Inflammatory macrophage treated with lipopolysaccharide for 4 hours (primary cell): ENCODE data around the gene NADK.
"Not testable (repeated sequence)": the region's sequence is repeated elsewhere in the genome, so short reads cannot be mapped to it uniquely, and the experiment has no call there.

ENCODE experiments used
- DNase-seq: peaks from one replicate; pipeline ENCODE4 v3.0.0-alpha.2; 2020

NADK gene

GRCh38 chr1:1763657-1764621, 14.3 kb downstream of the NADK start:
- DNase-seq = peak; percentile 90

DNA sequence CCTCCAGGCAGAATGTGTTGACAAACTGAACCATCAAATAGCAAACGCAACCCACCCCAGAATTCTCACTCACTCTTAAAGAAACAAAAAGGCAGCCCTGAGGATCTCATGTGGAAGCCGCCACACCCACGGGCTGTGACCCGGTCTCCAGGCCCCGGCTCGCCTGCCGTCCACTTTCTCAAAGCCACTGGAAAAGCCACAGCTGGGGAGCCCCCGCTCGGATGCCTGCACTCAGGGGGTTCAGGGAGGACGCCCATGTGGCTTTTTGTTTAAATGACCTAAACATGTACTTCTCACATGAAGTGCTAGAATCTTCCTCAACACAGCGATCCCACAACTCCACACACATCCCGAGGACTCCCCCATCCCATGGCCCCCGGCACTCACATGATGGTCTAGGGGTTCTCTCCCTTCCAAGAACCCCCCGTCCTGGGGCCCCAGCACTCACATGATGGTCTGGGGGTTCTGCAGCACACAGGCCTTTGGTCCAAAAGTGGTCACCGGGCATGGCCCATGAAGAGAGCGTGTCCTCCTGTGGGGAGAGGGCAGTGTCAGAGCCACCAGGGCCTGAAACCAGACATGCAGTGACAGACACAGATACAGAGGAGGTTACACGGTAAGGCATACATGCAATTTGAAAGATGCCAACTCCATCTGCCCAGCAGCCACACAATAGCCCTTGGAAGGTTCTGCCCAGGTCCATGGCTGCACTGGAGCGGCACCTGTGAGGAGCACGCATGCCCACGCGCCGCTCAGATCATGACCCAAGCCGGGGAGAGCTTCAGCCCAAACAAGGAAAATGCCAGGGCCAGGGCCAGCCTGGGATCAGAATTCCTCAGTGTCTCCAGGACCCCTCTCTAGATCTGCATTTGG, 16.5 kb downstream of the NADK start:
- no peak for DNase-seq

- no peak for DNase-seq
These were observed 17.6 kb downstream of the NADK start for GRCh38 chr1:1760715-1761114.

GRCh38 chr1:1760345-1760650, 18.0 kb downstream of the NADK start:
- DNase-seq = no peak

DNA sequence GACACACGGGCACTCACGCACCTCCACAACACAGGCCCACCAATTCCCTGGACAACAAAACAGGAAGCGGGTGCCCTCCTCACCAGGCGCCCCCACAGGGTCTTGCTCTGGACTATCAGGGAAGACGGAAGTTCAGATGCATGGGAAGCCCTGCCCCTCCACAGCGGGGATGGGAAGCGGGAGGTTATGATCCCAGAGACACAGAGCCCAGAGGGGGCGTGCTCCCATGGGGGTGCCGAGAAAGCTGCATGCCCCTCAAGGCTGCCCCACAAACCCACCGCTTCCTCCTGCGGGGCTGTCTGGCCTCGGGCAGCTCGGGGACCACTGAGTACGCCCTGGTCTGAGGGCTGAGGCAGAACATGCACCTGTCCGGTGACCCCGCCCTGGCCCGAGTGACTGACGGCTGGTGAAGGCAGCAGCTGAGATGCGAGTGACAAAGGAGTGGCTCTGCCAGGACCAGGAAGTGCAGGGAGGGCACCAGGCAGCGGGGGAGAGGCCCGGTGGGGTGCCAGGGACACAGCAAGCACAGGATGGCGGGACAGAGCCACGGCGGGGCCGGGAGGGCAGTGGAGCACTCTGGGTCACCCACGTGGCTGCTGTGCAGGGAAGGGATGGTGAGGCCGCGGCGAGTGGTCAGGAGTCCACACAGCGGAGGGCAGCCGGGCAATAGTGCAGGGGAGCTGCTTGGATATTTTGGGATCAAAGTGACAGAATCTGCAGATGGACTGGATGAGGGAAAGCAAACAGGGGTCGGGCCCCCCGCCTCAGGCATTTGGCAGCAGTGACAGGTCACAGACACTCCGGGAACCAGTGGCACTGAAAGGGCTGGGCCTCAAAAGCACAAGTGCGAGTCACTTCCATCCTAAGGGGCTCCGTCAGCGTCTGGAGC, 18.6 kb downstream of the NADK start:
- DNase-seq = no peak

- no peak for DNase-seq
These were observed 19.4 kb downstream of the NADK start for GRCh38 chr1:1758692-1759455.

- DNase-seq = no peak
These were observed 20.1 kb downstream of the NADK start for GRCh38 chr1:1758059-1758621.

GRCh38 chr1:1757422-1758058, 20.7 kb downstream of the NADK start:
- no peak for DNase-seq

DNA sequence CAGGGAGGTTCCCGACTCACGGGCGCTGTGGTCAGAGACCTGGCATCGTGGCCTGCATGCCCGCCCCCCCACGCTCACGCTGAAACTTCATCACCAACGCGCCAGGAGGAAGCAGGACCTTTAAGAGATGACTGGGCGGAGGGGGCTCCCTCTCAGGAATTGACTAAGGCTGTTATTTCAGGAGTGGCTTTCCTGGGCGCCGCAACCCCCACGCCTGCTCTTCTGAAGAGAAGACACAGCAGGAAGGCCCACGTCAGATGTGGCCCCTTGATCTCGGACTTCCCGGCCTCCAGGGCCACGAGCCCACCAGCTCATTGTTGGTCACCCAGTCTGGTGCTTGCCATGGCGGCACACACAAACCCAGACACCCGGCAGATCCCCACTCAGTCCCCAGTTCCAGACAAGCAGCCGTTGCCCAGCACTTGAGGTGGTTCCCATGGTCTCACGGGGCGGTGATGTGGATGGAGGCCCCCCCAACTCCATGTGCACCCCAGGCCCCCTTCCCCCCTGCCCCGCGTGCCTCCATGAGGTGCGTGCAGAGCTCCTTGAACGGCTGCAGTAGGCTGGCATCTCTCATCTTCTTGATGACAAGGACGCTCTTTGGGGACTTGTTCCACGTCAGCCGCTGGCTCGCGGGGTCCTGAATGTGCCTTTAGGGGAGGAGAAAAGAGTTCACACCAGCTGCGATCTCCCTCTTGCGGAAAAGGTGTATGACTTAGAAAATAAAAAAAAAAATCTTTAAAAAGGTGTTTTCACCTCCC, 21.4 kb downstream of the NADK start:
- no peak for DNase-seq

DNA sequence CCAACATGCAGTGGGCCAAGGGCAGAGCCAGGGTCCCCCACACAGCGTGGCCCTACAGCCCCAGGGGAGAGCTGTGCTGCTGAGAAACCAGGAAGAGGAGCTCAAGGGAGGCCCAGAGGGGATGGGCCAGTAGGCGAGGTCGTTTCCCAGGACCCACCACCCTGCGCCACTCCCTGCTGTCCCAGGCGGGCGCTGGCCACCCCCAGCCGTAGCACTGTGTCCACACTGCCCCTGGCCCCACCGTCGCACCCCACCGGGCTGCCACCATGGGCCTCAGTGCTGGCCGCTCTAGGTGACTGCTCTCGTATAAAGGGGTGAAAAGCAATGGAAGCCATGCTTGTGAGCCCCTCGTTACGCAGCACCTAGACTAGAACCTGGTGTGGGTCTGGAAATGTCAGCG, 22.4 kb downstream of the NADK start:
- no peak for DNase-seq

- DNase-seq = no peak
These were observed 22.8 kb downstream of the NADK start for GRCh38 chr1:1755426-1755825.

- DNase-seq = no peak
These were observed 24.0 kb downstream of the NADK start for GRCh38 chr1:1754051-1754815.

DNA sequence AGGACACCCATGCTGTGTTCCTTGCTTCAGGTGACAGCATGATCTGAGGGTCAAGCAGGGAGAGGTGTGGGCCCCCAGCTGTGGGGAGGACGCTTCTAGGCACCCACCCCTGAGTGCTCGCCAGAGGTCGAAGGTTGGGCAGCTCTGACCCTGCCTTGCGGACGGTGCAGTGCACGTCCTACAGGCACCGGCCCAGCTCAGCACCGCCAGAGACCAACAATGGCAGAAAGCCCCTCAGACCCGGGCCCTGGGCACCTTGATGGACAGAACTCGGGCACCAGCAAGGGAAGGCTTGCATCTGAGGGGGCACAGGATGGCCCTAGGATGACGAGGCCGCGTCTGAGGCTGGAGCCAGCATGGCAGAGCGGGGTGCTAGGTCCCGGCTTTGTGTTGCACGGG, 24.7 kb downstream of the NADK start:
- DNase-seq = no peak

DNA sequence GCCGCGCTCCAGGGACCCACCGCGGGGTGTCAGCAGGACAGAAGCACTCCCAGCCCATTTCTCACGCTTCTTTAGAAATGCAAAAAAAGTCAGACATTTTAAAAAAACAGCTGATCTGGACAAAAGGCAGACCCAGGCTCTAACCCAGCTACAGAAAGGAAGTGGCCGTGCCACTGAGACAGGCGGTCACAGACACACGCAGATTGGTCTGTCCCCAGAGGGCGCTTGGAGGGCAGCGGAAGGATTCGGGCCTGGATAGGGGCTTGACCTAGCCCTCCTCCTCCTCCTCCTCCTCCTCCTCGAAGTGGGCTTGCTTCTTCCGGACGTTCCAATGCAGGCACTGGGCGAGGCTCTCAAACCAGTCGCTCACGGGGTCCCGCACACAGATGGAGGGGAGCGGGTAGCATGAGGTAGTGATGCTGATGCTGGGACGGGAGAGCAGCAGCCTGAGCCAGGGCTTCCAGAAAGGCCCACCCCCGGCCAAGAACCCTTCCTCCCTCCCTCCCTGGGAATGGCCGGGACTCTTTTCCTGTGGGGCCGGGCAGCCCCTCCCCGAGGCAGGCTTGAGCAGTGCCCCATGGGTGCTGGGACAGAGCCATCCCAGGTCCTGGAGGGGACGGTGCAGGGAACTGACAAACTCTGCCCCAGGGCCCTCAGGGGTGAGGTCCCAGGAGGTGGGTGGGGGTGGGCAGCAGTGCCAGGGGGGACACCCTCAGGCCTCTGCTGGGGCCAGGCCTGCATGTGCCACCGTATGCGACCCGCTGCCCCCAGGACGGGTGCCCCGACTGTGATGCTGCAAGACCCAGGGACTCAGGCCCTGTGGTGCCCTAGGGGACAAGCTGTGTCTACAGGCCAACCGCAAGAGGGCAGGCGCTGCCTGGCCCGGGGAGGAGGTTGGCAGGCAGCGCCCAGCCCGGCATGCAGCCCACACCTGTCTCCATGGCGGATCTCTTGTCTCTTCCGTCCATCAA, 25.3 kb downstream of the NADK start:
- no peak for DNase-seq

GRCh38 chr1:1752190-1752589, 26.1 kb downstream of the NADK start:
- DNase-seq = no peak

- not testable (repeated sequence) for DNase-seq
These were observed 28.3 kb downstream of the NADK start for GRCh38 chr1:1749941-1750340.

- no peak for DNase-seq
These were observed 29.5 kb downstream of the NADK start for GRCh38 chr1:1748686-1749321.

- not testable (repeated sequence) for DNase-seq
These were observed 31.7 kb downstream of the NADK start for GRCh38 chr1:1746566-1746909.
